ENCODE measurements around the gene GLI2.

DNA sequence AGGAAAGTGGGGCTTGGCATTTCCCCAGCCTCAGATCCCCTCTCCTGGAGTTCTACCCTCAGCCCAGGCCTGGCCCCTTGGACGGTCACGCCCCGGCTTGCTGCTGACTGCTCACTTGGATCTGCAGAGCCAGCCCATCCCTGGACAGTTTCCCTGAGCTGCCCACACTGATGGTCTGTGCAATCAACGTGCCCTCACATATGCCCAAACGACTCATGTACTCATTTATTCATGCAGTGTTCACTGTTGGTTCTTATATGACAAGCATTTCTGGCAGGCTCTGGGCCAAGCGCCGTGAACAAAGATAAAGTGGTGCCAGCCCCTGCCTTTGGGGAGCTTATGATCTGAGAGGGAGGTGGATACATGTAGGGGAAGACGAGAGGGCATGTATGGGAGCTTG, 20.3 kb upstream of the GLI2 start:
- TF ChIP-seq, protein P1, sequence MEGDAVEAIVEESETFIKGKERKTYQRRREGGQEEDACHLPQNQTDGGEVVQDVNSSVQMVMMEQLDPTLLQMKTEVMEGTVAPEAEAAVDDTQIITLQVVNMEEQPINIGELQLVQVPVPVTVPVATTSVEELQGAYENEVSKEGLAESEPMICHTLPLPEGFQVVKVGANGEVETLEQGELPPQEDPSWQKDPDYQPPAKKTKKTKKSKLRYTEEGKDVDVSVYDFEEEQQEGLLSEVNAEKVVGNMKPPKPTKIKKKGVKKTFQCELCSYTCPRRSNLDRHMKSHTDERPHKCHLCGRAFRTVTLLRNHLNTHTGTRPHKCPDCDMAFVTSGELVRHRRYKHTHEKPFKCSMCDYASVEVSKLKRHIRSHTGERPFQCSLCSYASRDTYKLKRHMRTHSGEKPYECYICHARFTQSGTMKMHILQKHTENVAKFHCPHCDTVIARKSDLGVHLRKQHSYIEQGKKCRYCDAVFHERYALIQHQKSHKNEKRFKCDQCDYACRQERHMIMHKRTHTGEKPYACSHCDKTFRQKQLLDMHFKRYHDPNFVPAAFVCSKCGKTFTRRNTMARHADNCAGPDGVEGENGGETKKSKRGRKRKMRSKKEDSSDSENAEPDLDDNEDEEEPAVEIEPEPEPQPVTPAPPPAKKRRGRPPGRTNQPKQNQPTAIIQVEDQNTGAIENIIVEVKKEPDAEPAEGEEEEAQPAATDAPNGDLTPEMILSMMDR (IDR thresholded peaks at IDR 0.05) = no peak
- TF ChIP-seq POLR2A (IDR thresholded peaks at IDR 0.05) = no peak

Data from right lobe of liver (tissue), 4 donors.